ENCODE results near the gene THAP11. TPM values are rescaled to one million over a fixed set of nuclear protein-coding genes. Genes with fewer than 3 reads are reported as not detected.
A peak's percentile ranks its signal among the peaks of the same experiment; 100 is the strongest.

Gene THAP11
- total RNA-seq, 6 donors from 2014 or later = 28.3 to 66.3 (median 34.3) TPM

DNA sequence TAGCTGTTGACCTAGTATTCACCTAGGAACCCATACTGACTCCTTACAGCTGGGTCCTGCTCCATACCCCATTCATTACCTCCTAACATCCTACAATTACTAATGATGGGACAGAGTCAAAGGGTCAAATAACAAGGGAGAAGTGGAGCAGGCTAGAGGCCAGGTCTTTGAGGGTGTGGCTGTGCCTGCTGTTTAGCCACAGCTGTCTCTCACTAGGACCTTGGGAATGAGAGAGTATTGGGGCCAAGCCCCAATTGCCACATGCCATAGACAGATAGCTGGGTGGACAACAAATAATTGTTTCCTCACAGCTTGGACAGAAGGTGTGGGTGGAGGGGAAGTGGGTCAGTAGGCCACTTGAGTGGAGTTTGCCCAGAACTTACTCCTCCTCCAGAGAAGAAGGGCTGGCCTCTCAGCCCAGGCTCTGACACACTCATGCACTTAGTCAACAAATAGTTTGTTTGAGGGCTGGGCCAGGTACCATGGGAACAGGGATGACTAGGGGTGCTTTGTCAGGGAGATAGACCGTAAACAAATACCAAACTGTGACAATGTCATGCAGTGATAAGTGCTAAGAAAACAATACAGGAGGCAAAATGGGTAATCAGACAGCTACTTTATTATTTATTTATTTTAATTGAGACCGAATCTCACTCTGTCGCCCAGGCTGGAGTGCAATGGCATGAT lies 15.6 kb downstream of the THAP11 start:
- H3K4me3 ChIP-seq = no peak overlapping the region
- H3K9me3 ChIP-seq = no peaks in the 10 kb centered on the region
- H3K4me1 ChIP-seq = peaks cover 27 to 37% (median 30%) of the 10 kb centered on the region in 4 donors
- peak overlapping the region; percentile 66 to 90 (median 78) for H3K27ac ChIP-seq
- ATAC-seq (ENCODE audit: low FRiP score in 2 of 2) = peak; percentile 95
- WGBS, 2 donors = 33 to 36% methylated on average over 3 of the region's 3 CpGs
- TF ChIP-seq, protein P1, sequence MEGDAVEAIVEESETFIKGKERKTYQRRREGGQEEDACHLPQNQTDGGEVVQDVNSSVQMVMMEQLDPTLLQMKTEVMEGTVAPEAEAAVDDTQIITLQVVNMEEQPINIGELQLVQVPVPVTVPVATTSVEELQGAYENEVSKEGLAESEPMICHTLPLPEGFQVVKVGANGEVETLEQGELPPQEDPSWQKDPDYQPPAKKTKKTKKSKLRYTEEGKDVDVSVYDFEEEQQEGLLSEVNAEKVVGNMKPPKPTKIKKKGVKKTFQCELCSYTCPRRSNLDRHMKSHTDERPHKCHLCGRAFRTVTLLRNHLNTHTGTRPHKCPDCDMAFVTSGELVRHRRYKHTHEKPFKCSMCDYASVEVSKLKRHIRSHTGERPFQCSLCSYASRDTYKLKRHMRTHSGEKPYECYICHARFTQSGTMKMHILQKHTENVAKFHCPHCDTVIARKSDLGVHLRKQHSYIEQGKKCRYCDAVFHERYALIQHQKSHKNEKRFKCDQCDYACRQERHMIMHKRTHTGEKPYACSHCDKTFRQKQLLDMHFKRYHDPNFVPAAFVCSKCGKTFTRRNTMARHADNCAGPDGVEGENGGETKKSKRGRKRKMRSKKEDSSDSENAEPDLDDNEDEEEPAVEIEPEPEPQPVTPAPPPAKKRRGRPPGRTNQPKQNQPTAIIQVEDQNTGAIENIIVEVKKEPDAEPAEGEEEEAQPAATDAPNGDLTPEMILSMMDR (IDR thresholded peaks at IDR 0.05) = peak in 1 of 6 experiments; percentile 5
- TF ChIP-seq EP300 (IDR thresholded peaks at IDR 0.05) (peak; percentile 36 to 59 (median 46)), POLR2AphosphoS5 (IDR thresholded peaks at IDR 0.05) (peak; percentile 52 to 80), POLR2A (IDR thresholded peaks at IDR 0.05) (no peak)
- DNase-seq = peak in 1 of 2 donors; percentile 82
- H3K36me3 ChIP-seq = peaks cover 0 to 8% (median 0%) of the 10 kb centered on the region in 4 donors
- no peaks in the 10 kb centered on the region for H3K27me3 ChIP-seq

- Histone ChIP-seq H3K27me3 (no peaks in the 10 kb centered on the region), H3K27ac (peak overlapping the region; percentile 66 to 90 (median 78)), H3K4me3 (no peak overlapping the region), H3K4me1 (peaks cover 32 to 37% (median 33%) of the 10 kb centered on the region in 4 donors), H3K36me3 (peaks cover 0 to 8% (median 0%) of the 10 kb centered on the region in 4 donors), H3K9me3 (no peaks in the 10 kb centered on the region)
- 55 to 63% methylated on average over 4 of the region's 4 CpGs for WGBS, 2 donors
- DNase-seq (no peak), ATAC-seq (ENCODE audit: low FRiP score in 2 of 2) (no peak)
- no peak for TF ChIP-seq POLR2AphosphoS5 (IDR thresholded peaks at IDR 0.05)
- no peak for TF ChIP-seq EP300 (IDR thresholded peaks at IDR 0.05)
- TF ChIP-seq, protein P1 (IDR thresholded peaks at IDR 0.05) = no peak
- no peak for TF ChIP-seq POLR2A (IDR thresholded peaks at IDR 0.05)
These were observed 16.4 kb downstream of the THAP11 start for GRCh38 chr16:67858500-67858899.

GRCh38 chr16:67860589-67861398 lies 18.7 kb downstream of the THAP11 start:
- 83 to 86% methylated on average over 8 of the region's 8 CpGs for WGBS, 2 donors
- peak overlapping the region in 2 of 4 donors; percentile 2 to 17 for H3K27ac ChIP-seq

DNA sequence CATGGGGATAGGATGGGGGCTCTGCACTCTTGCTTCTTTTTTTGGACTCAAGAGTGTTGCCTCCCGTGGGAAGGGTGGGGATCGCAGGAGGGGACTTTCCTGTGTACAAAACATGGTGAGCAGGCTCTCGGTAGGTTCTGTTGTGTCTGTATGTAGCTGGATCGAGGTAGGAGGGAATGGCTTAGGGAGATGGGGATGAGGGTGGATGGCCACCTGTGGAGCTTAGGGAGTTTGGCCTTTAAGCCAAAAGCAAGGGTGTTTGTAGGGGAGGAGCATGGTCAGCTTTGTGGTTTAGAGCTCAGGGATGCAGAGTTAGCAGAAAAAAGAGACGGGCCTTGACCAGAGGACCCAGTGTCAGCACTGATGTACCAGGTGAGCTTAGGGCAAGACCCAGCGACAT lies 19.8 kb downstream of the THAP11 start:
- no peak for ATAC-seq (ENCODE audit: low FRiP score in 2 of 2)
- Histone ChIP-seq H3K4me3 (no peak overlapping the region), H3K27me3 (no peaks in the 10 kb centered on the region), H3K27ac (peak overlapping the region in 1 of 4 donors; percentile 17), H3K9me3 (no peaks in the 10 kb centered on the region), H3K36me3 (peaks cover 0 to 22% (median 10%) of the 10 kb centered on the region in 4 donors), H3K4me1 (peaks cover 21 to 36% (median 28%) of the 10 kb centered on the region in 4 donors)
- DNase-seq = no peak
- 81 to 86% methylated on average over 6 of the region's 6 CpGs for WGBS, 2 donors
- TF ChIP-seq, protein P1 (IDR thresholded peaks at IDR 0.05) = no peak

More at GRCh38 chr16:67860589-67861398, 18.7 kb downstream of the THAP11 start:
- DNase-seq (no peak), ATAC-seq (ENCODE audit: low FRiP score in 2 of 2) (peak in 1 of 2 donors; percentile 49)
- Histone ChIP-seq H3K9me3 (no peaks in the 10 kb centered on the region), H3K27me3 (no peaks in the 10 kb centered on the region), H3K4me1 (peaks cover 28 to 36% (median 32%) of the 10 kb centered on the region in 4 donors), H3K4me3 (no peak overlapping the region), H3K36me3 (peaks cover 0 to 11% (median 3%) of the 10 kb centered on the region in 4 donors)
- TF ChIP-seq POLR2AphosphoS5 (IDR thresholded peaks at IDR 0.05) (no peak), POLR2A (IDR thresholded peaks at IDR 0.05) (no peak), EP300 (IDR thresholded peaks at IDR 0.05) (no peak)
- TF ChIP-seq, protein P1 (IDR thresholded peaks at IDR 0.05) = no peak

All from upper lobe of left lung (tissue), 6 donors.